GM18870 (cell line): ENCODE results near the gene NINL.
"Not testable (repeated sequence)": the region's sequence is repeated elsewhere in the genome, so short reads cannot be mapped to it uniquely, and the experiment has no call there.

ENCODE experiments used
- ATAC-seq: cut with Tn5 transposase; IDR thresholded peaks from one replicate; pipeline ENCODE4 v1.9.1; 2021; ENCODE audit warnings: moderate library complexity; ENCODE audit not compliant: unreplicated experiment

The NINL gene

DNA sequence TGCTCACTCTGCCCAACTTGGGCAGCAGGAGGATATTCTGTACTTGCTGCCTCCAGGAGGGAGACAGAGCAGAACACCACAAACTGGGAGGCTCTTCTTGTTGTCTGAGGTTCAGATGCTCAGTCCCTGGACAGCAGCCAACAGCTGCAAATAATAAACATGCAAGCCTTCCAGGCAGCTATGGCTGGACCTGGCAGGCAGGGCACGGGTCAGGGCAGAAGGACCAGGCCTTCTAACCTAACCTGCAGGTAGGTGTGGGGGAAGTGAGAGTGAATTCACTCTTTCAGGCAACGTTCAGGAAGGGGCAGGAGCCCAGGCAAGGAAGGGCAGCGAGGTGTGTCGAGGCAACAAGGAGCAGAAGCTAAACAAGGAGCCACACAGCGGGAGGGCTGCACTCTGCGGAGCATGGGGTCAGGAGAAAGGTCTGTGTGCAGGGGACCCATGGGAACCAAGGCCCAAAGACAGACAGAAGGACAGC, 31.5 kb downstream of the NINL start:
- ATAC-seq, result no peak

DNA sequence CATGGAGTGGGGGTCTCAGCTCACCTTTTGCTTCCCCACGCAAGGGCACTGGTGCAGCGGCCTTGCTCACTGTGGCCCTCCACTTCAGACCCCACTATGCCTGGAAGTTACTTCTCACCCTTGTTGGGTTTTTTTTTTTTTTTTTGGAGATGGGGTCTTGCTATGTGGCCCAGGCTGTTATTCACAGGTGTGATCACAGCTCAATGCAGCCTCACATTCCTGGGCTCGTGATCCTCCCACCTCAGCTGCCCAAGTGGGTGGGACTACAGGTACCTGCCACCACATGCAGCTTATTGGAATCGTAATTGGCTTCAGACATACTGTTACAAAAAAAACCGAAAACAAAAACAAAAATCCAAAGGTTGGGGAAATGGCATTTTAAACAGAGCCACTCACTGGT, 32.4 kb downstream of the NINL start:
- ATAC-seq, result no peak

DNA sequence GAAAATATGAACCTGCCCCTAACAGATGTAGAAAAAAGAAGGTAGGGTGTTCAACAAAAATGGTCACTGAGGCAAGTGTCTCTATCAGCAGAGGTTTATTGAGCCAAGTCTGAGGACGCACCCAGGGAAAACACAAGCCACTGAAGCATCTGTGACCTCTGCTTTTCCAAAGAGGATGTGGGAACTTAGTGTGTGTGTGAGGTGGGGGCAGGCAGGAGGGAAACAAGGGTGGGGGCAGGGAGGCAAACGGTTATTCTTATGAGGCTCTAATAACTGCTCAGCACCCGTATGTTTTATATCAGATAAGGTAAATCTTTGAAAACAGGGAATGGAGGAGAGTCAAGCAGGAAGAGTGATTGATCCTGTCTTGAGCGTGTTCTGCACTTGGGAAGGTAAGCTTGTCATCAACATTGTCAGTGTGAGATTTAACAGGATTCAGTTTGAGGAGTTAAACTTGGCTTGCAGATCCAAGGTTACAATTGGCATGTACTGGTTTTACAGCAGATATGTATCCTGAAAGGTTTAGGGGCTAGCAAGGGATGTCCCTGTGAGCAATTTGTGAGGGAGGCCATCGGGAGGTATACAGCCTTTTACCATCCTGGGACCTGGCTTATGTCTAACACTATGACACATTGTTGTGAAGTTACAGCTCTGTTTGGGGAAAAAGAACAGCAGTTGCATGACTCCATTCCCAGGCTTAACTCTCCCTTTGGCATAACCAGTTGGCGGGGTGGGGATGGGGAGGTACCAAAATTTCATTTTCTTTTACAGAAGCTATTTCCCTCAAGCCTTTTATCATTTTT, 33.7 kb downstream of the NINL start:
- no peak for ATAC-seq

DNA sequence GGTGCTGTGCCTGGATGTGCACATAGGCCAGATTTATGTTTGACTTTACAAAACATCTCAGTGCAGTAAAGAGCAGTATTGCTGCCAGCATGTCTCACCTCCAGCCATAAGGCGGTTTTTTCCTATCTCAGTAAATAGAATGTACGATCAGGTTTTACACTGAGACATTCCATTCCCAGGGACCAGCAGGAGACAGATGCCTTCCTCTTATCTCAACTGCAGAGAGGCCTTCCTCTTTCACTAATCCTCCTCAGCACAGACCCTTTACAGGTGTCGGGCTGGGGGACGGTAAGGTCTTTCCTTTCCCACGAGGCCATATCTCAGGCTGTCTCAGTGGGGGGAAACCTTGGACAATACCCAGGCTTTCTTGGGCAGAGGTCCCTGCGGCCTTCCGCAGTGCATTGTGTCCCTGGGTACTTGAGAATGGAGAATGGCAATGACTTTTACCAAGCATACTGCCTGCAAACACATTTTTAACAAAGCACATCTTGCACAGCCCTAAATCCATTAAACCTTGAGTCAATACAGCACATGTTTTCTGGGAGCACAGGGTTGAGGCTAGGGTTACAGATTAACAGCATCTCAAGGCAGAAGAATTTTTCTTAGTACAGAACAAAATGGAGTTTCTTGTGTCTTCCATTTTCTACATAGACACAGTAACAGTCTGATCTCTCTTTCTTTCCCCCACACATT, 34.5 kb downstream of the NINL start:
- ATAC-seq, result not testable (repeated sequence)

DNA sequence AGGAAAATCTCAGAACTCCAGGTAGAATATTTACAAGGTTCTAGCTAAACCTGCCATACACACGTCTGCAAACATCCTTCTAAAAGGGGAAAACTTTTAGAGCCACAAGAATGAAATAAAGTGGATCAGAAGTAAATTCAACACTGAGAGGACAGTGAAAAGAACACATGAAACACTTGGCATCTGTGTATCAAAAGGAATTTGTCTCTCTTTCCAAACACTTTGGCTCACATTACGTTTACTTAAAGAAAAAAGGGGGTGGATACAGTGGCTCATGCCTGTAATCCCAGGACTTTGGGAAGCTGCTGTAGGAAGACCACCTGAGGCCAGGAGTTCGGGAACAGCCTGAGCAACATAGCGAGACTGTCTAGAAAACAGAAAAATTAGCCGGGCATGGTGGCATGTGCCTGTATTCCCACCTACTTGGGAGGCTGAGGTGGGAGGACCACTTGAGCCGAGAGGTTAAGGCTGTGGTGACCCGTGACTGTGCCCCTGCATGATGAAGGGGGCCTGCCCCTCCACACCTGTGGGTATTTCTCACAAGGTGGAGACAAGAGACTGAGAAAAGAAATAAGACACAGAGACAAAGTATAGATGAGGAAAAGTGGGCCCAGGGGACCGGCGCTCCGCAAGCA, 35.4 kb downstream of the NINL start:
- no peak for ATAC-seq

DNA sequence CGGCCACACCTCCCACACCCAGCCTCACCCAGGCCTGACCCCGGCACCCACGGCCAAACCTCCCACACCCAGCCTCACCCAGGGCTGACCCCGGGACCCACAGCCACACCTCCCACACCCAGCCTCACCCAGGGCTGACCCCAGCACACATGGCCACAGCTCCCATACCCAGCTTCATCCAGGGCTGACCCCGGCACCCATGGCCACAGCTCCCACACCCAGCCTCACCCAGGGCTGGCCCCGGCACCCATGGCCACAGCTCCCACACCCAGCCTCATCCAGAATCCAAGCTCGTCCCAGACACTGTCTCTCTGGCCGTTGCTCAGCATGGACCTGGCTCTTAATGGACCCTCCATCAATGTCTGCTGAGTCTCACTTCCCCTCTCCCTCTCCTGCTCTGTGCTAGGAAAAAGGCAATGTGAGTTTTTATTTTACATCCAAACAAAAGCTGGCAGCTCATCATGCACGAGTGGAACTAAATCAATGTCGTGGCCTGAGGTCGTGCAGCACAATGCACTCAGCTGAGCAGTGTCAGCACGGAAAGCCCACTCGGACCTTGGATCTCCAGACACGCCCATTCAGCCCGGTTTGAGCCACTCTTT, 36.1 kb downstream of the NINL start:
- no peak for ATAC-seq

DNA sequence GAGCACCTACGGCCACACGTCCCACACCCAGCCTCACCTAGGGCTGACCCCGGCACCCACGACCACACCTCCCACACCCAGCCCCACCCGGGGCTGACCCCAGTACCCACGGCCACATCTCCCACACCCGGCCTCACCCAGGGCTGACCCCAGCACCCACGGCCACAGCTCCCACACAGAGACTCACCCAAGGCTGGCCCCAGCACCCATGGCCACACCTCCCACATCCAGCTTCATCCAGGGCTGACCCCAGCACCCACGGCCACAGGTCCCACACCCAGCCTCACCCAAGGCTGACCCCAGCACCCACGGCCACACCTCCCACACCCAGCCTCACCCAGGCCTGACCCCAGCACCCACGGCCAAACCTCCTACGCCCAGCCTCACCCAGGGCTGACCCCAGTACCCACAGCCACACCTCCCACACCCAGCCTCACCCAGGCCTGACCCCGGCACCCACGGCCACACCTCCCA, 36.7 kb downstream of the NINL start:
- no peak for ATAC-seq

DNA sequence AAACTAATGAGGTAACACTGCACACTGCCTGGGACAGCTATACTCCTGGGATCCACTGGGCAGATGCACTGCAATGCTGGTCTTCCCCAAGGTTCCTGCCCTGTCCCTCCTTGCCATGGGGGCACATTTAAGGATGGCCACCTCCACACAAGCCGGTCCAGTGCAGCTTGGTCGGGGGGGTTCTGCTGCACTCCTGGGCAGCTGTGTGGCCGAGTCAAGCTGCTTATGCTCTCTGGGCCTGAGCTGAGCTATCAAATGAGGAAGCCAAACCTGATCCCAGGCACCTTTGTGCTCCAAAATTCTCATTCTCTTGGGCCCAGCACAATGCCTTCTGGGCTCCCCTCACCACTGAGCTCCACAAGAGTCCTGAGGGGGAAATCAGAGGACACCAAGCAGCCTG, 37.3 kb downstream of the NINL start:
- no peak for ATAC-seq

DNA sequence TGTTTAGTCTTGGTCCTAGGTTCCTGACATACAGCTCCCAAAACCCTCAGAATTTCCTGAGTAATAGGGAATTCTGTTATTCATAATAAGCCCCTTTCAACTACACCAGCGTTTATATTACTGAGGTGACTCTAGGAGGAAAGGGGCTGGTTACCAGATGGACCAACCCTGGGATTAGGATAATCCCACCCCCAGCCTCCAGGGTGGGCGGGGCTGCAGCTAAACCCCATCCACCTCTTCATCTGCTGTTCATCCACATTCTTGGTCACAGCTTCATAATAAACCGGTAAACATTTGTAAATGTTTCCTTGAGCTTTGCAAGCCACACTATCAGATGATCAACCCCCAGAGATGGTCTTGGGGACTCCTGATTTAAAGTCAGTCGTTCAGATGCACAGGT, 38.3 kb downstream of the NINL start:
- no peak for ATAC-seq

DNA sequence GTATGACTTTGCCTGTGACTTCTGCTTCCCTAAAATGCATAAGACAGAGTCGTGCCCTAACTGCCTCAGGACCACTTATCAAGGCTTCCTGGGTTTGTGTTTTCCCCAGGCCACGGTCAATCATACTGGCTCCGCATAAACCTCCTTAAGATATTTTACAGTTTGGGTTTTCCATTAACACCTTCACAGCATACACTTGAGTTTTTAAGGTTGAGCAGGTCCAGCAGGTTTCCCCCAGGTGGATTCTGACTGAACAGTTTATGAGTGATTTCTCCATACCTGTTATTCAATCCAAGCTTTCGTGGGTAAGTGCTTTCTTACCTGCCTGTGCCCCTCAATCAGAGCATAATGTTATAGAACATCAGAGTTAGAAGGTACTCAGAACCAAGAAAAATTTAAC, 39.3 kb downstream of the NINL start:
- ATAC-seq, result no peak

DNA sequence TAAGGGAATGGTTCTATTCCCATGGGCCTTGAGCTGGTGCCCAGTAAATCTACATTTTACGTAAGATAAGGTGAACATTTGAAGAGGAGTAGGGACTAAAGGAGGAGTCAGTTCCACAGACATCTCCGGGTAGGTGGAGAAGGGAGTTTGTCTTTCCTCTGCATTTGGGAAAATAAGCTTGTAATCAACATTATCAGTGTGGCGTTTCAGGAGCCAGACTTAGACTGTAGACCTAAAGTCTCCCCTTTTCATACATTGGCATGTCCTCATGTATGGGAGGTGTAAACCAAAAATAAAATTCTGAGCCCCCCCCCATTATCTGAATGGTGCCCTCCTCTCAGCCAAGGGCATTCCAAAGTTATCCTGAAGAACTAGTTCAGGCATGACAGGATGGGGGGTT, 40.2 kb downstream of the NINL start:
- ATAC-seq, result no peak

DNA sequence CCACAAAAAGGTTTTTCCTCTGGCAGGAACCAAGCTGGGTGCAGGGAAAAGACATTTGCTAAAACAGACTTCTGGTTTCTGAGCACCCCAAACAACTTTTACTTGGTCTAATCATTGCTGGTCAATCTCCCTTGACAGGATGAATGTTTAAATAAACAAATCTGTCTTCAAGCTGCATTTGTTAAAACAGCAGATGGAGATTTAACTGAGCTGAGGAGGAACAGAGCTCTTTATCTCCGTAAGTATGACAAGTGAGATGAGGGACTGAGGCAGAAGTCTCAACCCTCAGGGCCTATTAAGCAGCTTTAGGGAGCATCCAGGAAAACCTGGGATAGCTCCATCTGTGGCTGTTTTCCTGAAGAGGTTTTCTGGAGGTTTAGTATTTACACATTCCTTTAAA, 40.6 kb downstream of the NINL start:
- ATAC-seq, result no peak

DNA sequence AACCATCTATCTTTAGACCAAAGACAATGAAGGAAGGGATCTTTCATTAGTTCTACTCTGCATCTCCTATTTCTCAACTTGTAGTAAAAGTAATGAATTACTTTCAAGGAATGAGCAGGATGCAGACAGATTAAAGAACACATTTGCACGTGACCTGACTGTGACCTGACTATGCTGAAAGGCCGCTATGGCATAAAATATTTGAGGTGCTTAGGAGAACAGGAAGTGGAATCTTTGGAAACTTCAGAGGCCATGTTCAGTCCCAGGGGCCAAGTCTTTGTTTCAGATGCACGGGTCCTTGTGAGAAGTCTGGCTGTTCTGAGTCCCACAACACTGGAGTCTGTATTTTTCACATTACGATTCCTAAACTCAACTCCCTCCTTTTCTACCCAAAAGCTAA, 41.0 kb downstream of the NINL start:
- no peak for ATAC-seq

DNA sequence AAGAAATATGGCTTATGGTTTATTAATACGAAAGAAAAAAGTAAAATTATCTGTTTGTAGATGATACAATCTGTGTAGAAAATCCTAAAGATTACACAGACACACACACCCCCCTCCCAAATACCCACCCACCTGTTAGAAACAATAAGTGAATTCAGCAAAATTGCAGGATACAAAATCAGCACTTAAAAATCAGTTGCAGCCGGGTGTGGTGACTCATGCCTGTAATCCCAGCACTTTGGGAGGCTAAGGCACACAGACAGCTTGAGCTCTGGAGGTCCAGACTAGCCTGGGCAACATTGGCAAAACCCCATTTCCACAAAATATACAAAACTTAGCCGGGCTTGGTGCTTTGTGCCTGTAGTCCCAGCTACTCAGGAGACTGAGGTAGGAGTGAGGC, 42.3 kb downstream of the NINL start:
- no peak for ATAC-seq

DNA sequence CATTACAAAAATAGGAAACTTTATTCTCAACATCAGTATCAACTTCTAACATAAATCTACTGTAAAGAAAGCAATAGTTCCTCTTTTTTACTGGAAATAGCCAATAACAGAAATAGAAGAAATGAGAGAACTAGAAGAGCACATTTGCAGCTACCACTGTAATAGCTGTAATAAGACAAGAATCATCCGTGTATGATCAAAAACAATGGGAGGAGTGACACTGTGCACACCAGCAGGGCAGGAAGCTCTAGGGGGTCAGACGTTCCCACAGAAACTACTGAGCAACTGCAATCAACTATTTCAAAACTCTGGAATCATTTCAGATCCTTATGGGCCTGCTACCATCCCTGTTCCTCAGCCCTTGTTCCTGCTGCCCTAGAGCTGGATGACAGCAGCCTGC, 43.7 kb downstream of the NINL start:
- no peak for ATAC-seq

DNA sequence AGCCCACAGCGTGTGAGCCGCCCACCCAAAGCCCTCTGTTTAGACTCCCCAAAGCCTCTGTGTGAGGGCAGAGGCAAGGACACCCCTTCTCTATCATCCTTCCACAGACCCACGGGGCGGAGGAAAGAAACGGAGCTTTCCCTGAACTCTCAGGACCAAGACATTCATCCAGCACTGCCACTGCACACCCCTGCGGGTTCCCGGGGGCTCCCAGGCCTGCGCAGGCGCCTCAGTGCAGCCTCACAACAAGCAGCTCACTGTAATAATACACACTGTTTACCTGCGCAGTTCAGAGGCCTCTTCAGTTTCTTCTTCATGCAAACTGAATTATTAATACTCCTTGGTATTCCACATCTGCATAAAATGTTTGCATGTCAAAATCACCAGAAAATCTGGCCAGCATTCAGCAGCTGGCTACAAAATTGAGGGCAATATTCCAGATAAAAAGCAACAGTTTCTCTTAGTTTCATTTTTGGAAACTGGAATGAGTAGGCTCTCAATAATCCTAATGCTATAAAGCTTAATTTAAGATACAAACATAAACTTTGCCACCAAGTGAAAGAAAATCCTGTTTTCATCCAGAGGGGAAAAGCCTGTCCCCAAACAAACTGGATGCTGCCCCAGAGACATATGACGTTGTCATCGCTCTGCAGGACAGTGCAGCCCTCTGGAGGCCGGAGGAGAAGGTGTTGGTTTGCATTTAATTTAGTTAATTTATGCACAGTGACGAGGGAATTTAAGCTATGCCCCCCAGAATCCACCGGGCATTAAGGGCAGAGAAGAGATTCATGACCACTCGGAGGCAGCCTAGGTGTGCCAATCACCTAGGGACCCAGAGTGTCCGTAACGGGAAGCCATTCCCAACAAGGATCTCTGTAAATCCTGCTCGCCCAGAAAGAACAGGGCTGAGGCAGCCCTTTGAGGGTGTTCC, 45.3 kb downstream of the NINL start:
- ATAC-seq, result peak; percentile 43

DNA sequence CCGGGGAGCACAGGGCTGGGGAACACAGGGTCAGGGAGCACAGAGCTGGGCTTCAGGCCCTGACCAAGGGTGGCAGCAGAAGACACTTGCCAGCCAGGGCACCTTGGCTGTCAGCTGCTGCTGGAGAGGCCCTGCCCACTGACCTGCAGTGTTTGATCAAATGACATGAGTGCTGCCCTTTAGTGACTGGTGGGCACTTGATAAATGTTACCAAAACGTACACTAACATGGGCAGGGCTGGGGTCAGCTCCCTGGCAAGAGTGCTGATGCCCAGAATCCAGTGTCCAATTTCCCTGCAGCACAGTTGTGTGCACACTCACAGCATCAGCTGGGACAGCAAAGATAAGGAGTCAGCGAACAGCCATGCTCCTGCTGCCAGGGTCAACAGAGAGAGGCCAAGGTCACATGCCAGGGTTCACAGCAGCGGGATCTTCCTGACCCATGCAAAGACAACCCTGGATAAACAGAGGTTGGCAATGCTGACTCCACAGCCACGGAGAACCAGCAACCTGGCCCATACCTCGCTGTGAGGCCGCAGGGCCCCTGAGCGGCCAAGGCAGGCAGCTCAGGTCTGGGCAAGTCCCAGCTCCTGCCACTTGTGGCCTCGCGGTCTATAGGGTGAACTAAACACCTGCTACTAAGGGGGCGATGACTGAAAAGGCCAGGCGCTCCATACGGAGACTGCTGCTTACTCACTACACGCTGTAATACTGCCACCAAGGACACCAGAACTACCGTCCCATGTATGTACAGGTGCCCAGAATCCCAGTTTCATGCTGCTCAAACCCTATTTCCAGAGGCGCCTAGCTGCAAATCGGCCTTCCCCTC, 46.3 kb downstream of the NINL start:
- ATAC-seq, result no peak

DNA sequence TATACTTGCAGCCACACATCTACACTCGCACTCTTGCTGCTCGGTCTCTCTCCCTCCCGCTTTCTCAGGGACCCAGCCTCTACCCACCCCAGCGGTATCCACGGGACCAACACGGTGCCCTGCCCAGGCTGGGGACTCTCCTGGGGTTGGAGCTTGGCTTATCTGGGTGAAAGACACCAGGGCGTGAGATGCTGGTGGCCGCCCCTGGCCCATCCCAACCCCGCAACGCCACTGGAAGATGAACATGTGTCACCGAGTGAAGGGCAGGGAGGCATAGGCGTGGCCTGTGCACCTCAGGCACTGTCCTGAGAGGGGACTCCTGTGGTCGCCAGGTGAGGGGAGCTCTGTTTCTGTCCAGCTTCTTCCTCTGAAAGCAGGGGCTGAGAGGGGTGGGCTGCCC, 47.4 kb downstream of the NINL start:
- no peak for ATAC-seq

DNA sequence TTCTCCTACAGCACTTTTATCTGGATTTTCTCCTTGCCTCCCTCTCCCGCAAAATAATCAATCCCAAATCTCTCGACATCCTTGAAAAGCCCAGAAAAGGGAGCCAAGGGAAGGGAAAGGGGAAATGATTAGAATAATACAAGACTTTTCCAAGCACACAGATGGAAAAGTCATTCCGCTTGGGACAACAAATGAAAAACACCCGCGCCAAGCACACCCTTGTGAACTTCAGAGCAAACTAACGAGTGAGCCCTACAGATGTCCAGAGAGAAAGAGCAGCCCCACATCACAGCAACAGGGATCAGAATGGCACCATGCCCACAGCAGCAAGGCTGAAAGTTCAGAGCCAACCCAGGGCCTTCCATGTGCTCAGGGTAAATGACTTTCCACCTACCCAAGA, 49.6 kb downstream of the NINL start:
- no peak for ATAC-seq

DNA sequence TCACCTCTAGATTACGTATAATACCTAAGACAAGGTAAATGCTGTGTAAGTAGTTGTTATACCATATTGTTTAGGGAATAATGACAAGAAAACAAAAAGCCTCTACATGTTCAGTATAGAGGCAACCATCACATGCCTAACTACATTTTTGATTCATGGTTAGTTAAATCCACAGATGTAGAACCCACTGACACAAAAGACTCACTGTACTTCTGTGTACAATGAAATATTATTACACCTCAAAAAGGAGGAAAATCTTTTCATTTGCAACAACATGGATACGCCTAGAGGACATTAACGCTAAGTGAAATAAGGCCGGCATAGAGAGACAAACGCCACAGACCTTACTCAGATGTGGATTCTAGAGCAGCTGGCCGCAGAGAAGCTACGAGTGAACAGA, 50.5 kb downstream of the NINL start:
- ATAC-seq, result no peak
